ENCODE results near the gene ANKRD17.

GRCh38 chr4:73257651-73258435 lies 755 bp downstream of the ANKRD17 start:
- TF ChIP-seq CTCF (IDR thresholded peaks at IDR 0.05; ENCODE audit: low read length) (no peak), EZH2 (optimal IDR thresholded peaks at IDR 0.05; ENCODE audit: low read depth, low read length) (no peak), EZH2phosphoT487 (IDR thresholded peaks at IDR 0.05; ENCODE audit: low read length) (no peak)

All from MM.1S (cell line).